Activated CD4-positive, alpha-beta T cell treated with anti-CD3 and anti-CD28 coated beads, Interleukin-2, amount 50 U/mL, for 24 hours (primary cell): ENCODE data around the gene RFNG.

ENCODE experiments used
- DNase-seq, 2 donors: peaks; one replicate each; pipeline ENCODE4 v3.0.0-alpha.2; 2020; ENCODE audit warnings: low read depth in 1 of 2, low spot score in 1 of 2

The RFNG gene

GRCh38 chr17:82059272-82060000, 7.8 kb upstream of the RFNG start:
- DNase-seq: no peak

- no peak for DNase-seq
Measured at GRCh38 chr17:82058855-82059249, 7.2 kb upstream of the RFNG start.

- no peak for DNase-seq
Measured at GRCh38 chr17:82058230-82058854, 6.7 kb upstream of the RFNG start.

- DNase-seq: no peak
Measured at GRCh38 chr17:82056729-82057621, 5.4 kb upstream of the RFNG start.

- DNase-seq: no peak
Measured at GRCh38 chr17:82055965-82056728, 4.5 kb upstream of the RFNG start.

- no peak for DNase-seq
Measured at GRCh38 chr17:82055023-82055964, 3.7 kb upstream of the RFNG start.

- no peak for DNase-seq
Measured at GRCh38 chr17:82054351-82055022, 2.9 kb upstream of the RFNG start.

GRCh38 chr17:82053556-82054263, 2.1 kb upstream of the RFNG start:
- no peak for DNase-seq

- DNase-seq: no peak
Measured at GRCh38 chr17:82053130-82053529, 1.5 kb upstream of the RFNG start.

GRCh38 chr17:82052638-82053059, 1.0 kb upstream of the RFNG start:
- no peak for DNase-seq

- no peak for DNase-seq
Measured at GRCh38 chr17:82050761-82051641, 610 bp downstream of the RFNG start.

- no peak for DNase-seq
Measured at GRCh38 chr17:82050152-82050760, 1.4 kb downstream of the RFNG start.

- DNase-seq: no peak
Measured at GRCh38 chr17:82049521-82049971, 2.1 kb downstream of the RFNG start.

GRCh38 chr17:82049106-82049505, 2.5 kb downstream of the RFNG start:
- DNase-seq: no peak

- no peak for DNase-seq
Measured at GRCh38 chr17:82048571-82048971, 3.0 kb downstream of the RFNG start.

- no peak for DNase-seq
Measured at GRCh38 chr17:82047914-82048570, 3.6 kb downstream of the RFNG start.

- no peak for DNase-seq
Measured at GRCh38 chr17:82047379-82047778, 4.2 kb downstream of the RFNG start.
